ENCODE results near the gene MCUR1.

Gene MCUR1

DNA sequence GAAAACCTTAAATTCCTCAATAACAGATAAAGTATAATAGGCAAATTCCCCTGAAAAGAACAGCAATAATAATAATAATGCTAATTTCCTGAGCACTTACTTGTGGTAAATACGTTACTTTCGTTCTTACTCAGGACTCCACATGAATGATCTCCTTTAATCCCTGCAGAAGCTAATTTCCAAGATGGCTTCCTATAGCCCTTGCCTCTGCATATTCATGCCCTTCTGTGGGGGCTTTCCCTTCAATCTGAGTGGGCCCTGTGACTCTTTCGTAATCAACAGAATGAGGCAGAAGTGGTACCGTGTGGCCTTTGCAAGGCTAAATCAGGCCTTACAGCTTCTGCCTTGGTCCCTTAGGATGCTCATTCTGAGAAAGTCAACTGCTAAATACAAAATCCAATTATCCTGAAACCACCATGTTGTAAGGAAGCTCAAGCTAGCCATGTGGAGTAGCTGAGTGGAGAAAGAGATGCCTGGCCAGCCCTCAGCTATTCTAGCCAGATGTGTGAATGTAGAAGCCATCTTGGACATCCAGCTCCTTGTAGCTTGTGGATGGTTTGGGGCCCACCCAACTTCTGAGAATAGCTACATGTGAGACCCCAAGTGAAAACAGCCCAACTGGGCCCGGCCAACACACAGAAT lies 50.5 kb downstream of the MCUR1 start:
- Histone ChIP-seq H3K9me3 (ENCODE audit: low read length) (no peaks in the 10 kb centered on the region), H3K27me3 (ENCODE audit: insufficient read depth, low read length) (no peaks in the 10 kb centered on the region), H3K4me3 (ENCODE audit: low read length) (no peak overlapping the region), H2AFZ (ENCODE audit: low read depth, low read length) (peak overlapping the region; percentile 75), H3K4me1 (ENCODE audit: insufficient read depth, low read length) (peaks cover 26% of the 10 kb centered on the region), H3K36me3 (ENCODE audit: insufficient read depth, low read length) (no peaks in the 10 kb centered on the region)

DNA sequence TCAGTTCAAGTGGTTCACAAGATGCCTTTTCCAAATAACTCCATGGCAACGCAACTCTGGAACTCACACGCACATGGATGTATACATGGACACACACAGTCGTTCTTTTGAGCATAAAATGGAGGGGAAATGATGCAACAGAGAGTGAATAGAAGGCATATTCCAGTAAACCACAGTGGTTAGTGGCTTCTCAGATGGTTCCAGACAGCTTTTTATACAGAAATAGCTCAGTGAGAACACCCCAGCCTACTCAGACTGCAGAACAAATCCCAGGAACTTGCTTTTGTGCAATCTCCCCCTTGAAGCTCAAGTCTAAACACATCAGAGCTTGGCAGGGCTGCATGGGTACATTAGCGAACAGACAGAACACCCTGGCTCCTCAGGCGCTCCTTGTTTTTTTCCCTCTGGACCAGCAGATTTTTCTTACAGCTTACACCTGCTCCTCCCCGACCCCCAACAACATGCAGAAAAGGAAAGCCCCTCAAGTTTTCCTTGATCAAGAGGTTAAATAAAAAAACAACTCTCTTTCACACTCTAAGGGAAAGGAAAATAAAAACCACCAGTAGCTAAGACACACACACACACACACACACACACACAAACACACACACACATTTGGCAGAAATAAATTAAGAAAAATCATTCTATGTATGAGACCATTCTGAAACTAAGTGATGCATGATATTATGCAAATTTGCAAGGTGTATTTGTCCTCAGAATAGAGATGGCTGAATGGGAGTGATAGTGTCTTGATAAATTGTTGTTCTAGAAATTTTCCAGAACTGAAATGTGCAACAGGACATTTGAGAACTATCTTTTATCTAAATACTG lies 51.5 kb downstream of the MCUR1 start:
- Histone ChIP-seq H3K4me3 (ENCODE audit: low read length) (peak overlapping the region; percentile 19), H3K36me3 (ENCODE audit: insufficient read depth, low read length) (no peaks in the 10 kb centered on the region), H3K9me3 (ENCODE audit: low read length) (no peaks in the 10 kb centered on the region), H3K4me1 (ENCODE audit: insufficient read depth, low read length) (peaks cover 26% of the 10 kb centered on the region), H3K27me3 (ENCODE audit: insufficient read depth, low read length) (no peaks in the 10 kb centered on the region), H2AFZ (ENCODE audit: low read depth, low read length) (peak overlapping the region; percentile 75)

DNA sequence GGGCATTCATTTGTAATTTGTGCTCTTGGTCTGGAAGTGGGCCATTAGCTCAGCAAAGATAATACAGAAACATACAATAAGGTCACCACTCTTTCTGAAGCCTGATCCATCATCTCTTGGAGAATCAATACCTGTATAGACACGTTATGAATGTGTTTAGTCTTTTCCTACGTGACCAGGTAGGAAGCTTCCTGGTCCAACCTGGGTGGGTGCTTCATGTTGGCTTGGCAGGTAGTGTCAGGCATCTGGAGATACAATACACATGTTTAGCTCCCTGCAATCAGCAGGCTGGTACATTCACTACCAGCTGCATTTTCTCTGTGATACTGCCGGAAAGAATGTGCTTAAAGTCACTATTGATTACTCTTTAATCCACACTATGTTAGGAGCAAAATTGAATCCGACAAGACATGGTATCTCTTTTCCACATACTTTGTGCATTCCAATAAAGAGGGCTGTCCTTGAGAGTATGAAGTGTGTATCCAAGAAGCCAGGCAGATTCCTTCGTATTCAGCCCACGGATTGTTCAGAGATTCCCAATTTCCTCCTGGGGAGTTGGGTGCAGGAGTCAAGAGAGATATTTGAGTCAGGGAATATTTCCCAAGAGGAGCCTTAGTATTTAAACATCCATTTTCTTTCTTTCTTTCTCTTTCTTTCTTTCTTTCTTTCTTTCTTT lies 52.9 kb downstream of the MCUR1 start:
- no peaks in the 10 kb centered on the region for H3K9me3 ChIP-seq (ENCODE audit: low read length)
- H3K4me3 ChIP-seq (ENCODE audit: low read length): no peak overlapping the region
- H3K27me3 ChIP-seq (ENCODE audit: insufficient read depth, low read length): no peaks in the 10 kb centered on the region
- H3K36me3 ChIP-seq (ENCODE audit: insufficient read depth, low read length): no peaks in the 10 kb centered on the region
- H2AFZ ChIP-seq (ENCODE audit: low read depth, low read length): no peak overlapping the region
- H3K4me1 ChIP-seq (ENCODE audit: insufficient read depth, low read length): peaks cover 26% of the 10 kb centered on the region

DNA sequence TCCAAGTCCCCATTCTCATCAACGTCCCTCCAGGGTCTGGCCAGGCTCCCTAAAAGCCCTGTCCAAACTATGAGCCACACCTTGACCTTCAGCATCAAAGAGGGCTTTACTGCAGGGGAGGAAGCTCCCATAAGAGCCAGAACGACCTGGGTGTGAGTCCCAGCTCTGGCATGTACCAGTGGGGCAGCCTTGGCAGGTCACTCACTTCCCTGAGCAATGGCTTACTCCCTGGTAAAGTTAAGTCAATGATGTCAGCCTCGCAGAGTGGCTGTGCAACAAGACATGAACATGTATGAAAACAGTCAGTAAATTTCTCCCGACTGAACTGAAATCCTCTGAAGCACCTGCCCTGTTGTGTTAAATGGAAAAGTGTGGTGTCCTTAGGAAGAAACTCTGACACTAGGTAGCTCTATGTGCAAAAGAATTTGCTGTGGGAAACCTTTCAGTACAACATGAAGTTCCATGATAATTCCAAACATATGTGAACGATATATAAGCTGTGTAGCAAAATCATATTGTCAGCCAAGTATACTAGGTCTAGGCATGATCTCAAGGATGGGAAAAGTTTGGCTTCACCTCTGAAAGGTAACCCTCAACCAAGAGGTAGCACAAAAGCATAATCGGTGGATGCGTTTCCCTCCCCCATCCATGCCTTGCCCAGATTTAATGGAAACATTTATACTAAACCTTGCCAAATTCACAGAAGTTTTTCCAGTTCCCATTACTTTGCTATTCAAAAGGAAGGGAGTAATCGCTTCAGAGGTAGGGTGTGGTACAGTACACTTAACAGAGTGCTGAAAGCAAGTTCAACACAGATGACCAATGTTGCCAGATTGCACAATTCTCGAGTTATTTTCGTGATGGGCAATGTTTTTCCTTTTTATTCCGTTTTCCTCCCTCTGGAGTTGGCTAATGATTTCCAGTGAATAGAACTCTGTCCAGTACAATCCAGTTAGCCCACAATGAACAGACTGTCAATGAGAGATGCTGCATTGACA lies 53.8 kb downstream of the MCUR1 start:
- peaks cover 26% of the 10 kb centered on the region for H3K4me1 ChIP-seq (ENCODE audit: insufficient read depth, low read length)
- H3K27me3 ChIP-seq (ENCODE audit: insufficient read depth, low read length): no peaks in the 10 kb centered on the region
- H3K36me3 ChIP-seq (ENCODE audit: insufficient read depth, low read length): no peaks in the 10 kb centered on the region
- H2AFZ ChIP-seq (ENCODE audit: low read depth, low read length): no peak overlapping the region
- H3K9me3 ChIP-seq (ENCODE audit: low read length): no peaks in the 10 kb centered on the region
- H3K4me3 ChIP-seq (ENCODE audit: low read length): no peak overlapping the region

DNA sequence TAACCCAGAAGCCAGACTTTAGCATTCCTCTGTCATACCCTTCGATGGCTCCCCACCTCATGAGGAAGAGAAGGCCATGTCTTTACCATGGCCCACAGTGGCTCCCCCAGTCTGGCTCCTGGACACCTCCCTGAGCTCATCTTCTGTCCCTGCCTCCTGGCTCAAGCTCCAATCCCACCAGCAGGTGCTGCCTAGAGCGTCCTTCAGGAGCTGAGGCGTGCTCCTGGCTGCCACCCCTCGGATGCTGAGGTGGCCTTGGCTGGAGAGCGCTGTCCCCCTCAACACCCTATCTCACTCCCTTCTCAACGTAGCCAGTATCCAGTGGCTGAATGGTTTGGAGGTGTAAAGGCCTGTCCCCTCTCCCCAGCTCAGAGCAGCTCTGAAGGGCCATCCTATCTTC lies 55.3 kb downstream of the MCUR1 start:
- Histone ChIP-seq H2AFZ (ENCODE audit: low read depth, low read length) (no peak overlapping the region), H3K4me1 (ENCODE audit: insufficient read depth, low read length) (peaks cover 26% of the 10 kb centered on the region), H3K9me3 (ENCODE audit: low read length) (no peaks in the 10 kb centered on the region), H3K36me3 (ENCODE audit: insufficient read depth, low read length) (no peaks in the 10 kb centered on the region), H3K4me3 (ENCODE audit: low read length) (no peak overlapping the region), H3K27me3 (ENCODE audit: insufficient read depth, low read length) (no peaks in the 10 kb centered on the region)

DNA sequence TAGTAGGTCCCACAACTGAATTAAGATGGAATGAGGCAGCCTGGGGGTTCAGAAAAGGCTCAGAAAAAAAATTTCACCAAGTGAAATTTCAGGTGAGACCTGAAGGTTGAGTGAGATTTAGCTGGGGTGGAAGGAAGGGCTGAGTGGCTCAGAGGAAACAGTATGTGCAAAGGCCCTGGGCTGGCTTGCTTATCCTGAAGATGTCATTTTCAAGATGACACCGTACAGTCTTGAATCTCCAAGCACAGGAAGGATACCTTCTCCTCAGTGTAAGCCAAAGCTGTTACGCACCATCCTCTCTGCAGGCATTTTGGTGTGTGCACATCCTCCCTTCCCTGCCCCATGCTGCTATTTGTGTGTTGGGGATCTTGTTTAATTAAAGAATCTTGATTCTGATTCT lies 59.7 kb downstream of the MCUR1 start:
- H2AFZ ChIP-seq (ENCODE audit: low read depth, low read length): no peak overlapping the region
- no peaks in the 10 kb centered on the region for H3K36me3 ChIP-seq (ENCODE audit: insufficient read depth, low read length)
- no peak overlapping the region for H3K4me3 ChIP-seq (ENCODE audit: low read length)
- H3K4me1 ChIP-seq (ENCODE audit: insufficient read depth, low read length): no peaks in the 10 kb centered on the region
- no peaks in the 10 kb centered on the region for H3K9me3 ChIP-seq (ENCODE audit: low read length)
- H3K27me3 ChIP-seq (ENCODE audit: insufficient read depth, low read length): no peaks in the 10 kb centered on the region

DNA sequence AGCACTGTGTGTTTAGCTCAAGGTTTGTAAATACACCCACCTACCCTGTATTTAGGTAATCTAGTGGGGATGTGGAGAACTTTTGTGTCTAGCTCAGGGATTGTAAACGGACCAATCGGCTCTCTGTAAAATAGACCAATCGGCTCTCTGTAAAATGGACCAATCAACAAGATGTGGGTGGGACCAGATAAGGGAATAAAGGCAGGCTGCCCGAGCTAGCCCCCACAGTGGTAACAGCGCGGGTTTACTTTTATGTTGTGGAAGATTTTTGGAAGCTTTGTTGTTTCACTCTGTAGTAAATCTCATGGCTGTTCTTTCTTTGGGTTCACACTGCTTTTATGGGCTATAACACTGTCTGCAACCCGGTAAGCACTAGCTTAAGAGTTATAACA lies 70.6 kb downstream of the MCUR1 start:
- Histone ChIP-seq H3K4me1 (ENCODE audit: insufficient read depth, low read length) (no peaks in the 10 kb centered on the region), H2AFZ (ENCODE audit: low read depth, low read length) (no peak overlapping the region), H3K27me3 (ENCODE audit: insufficient read depth, low read length) (no peaks in the 10 kb centered on the region), H3K9me3 (ENCODE audit: low read length) (no peaks in the 10 kb centered on the region), H3K36me3 (ENCODE audit: insufficient read depth, low read length) (no peaks in the 10 kb centered on the region), H3K4me3 (ENCODE audit: low read length) (no peak overlapping the region)

DNA sequence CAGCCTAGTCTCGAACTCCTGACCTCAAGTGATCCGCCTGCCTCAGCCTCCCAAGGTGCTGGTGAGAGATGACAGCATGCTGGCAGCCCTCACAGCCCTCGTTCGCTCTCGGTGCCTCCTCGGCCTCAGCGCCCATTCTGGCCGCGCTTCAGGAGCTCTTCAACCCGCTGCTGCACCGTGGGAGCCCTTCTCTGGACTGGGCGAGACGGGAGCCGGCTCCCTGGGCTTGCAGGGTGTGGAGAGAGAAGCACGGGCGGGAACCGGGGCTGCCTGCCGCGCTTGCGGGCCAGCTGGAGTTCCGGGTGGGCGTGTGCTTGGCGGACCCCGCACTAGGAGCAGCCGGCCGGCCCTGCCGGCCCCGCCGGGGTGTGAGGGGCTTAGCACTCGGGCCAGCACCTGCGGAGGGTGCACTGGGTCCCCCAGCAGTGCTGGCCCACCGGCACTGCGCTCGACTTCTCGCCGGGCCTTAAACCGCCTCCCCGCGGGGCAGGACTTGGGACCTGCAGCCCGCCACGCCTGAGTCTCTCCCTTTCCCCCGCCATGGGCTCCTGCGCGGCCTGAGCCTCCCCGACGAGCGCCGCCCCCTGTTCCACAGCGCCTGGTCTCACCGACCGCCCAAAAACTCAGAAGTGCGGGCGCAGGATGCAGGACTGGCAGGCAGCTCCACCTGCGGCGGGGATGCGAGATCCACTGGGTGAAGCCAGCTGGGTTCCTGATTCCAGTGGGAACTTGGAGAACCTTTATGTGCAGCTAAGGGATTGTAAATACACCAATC lies 71.2 kb downstream of the MCUR1 start:
- no peak overlapping the region for H2AFZ ChIP-seq (ENCODE audit: low read depth, low read length)
- no peaks in the 10 kb centered on the region for H3K9me3 ChIP-seq (ENCODE audit: low read length)
- H3K4me1 ChIP-seq (ENCODE audit: insufficient read depth, low read length): no peaks in the 10 kb centered on the region
- no peaks in the 10 kb centered on the region for H3K36me3 ChIP-seq (ENCODE audit: insufficient read depth, low read length)
- H3K4me3 ChIP-seq (ENCODE audit: low read length): no peak overlapping the region
- H3K27me3 ChIP-seq (ENCODE audit: insufficient read depth, low read length): no peaks in the 10 kb centered on the region

DNA sequence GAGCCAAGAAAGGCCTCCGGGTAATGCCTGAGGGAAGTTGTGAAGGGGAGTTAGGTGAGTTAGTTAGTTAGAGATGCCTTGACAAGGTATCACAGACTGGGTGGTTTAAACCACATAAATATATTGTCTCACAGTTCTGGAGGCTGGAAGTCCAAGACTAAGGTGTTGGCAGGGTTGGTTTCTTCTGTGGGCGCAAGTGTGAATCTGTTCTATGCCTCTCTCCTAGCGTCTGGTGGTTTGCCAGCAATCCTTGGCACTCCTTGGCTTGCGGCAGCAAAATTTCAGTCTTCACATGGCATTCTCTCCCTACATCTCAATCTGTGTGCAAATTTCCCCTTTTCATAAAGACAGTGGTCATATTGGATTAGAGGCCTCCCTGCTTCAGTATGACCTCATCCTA lies 73.0 kb downstream of the MCUR1 start:
- Histone ChIP-seq H3K4me1 (ENCODE audit: insufficient read depth, low read length) (no peaks in the 10 kb centered on the region), H3K27me3 (ENCODE audit: insufficient read depth, low read length) (no peaks in the 10 kb centered on the region), H3K9me3 (ENCODE audit: low read length) (no peaks in the 10 kb centered on the region), H3K36me3 (ENCODE audit: insufficient read depth, low read length) (no peaks in the 10 kb centered on the region), H2AFZ (ENCODE audit: low read depth, low read length) (no peak overlapping the region), H3K4me3 (ENCODE audit: low read length) (no peak overlapping the region)

Data from neuron (in vitro differentiated cells).